Ascending aorta (tissue), 2 donors: ENCODE results near the gene CD34. TPM values are rescaled to one million over a fixed set of nuclear protein-coding genes. Genes with fewer than 3 reads are reported as not detected.

ENCODE experiments used
- DNase-seq, 2 donors: peaks; one replicate each; pipeline ENCODE4 v3.0.0-alpha.2; 2019; ENCODE audit warnings: low spot score in 2 of 2
- H3K27ac ChIP-seq, 2 donors: fragments of 200-600 bp; sonication (generic); one replicate each; pipeline ENCODE4 v1.5.1; 2016 to 2017; ENCODE audit warnings: mild to moderate bottlenecking in 1 of 2
- H3K27me3 ChIP-seq: fragments of 200-600 bp; sonication (generic); one replicate; pipeline ENCODE4 v1.5.1; 2017
- H3K36me3 ChIP-seq, 2 donors: fragments of 200-600 bp; sonication (generic); one replicate each; pipeline ENCODE4 v1.5.1; 2016
- H3K4me1 ChIP-seq, 2 donors: fragments of 200-600 bp; sonication (generic); one replicate each; pipeline ENCODE4 v1.5.1; 2016 to 2017; ENCODE audit warnings: mild to moderate bottlenecking in 1 of 2
- H3K4me3 ChIP-seq, 2 donors: fragments of 200-600 bp; sonication (generic); one replicate each; pipeline ENCODE4 v1.5.1; 2016 to 2017; ENCODE audit warnings: mild to moderate bottlenecking in 1 of 2
- H3K9me3 ChIP-seq, 2 donors: fragments of 200-600 bp; sonication (generic); one replicate each; pipeline ENCODE4 v1.5.1; 2016
- intact Hi-C: fragments of 100-400 bp; cut with DNase I; formaldehyde crosslinking; loops from one replicate; pipeline ENCODE4 v1.15.1; 2023
- total RNA-seq: library from RNA; depleted of rRNA; stranded (reverse); fragments of >200 nt; gene quantifications from one replicate; pipeline ENCODE4 v1.1.0, GENCODE V29; 2016
- TF ChIP-seq, protein P1 (sequence below), 3 experiments: fragments of 200-600 bp in 2 of 3; fragments of 450-650 bp in 1 of 3; sonication (generic) in 2 of 3; IDR thresholded peaks; one replicate each; pipeline ENCODE4 v1.5.1; 2016 to 2019; ENCODE audit warnings: antibody characterized with exemption in 3 of 3, mild to moderate bottlenecking in 1 of 3, moderate library complexity in 1 of 3

CD34 gene
- total RNA-seq, 1 donor from 2014 or later = 142 TPM

DNA sequence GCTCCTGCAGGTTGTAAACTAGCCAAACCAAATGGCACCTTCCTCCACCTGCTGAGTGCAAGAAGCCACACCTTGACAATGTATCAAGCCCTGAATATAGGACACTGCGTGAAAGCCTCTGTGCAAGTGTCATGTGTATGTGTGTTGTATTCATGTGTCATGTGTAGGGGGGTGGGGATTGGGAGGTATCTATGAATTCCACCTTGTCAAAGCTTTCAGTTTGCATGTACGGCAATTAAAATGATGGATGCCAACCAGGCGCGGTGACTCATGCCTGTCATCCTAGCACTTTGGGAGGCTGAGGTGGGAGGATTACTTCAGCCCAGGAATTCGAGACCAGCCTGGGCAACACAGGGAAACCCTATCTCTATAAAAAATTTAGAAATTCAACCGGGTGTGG lies 19.8 kb downstream of the CD34 start:
- Histone ChIP-seq H3K4me3 (no peak overlapping the region), H3K9me3 (no peaks in the 10 kb centered on the region), H3K27me3 (no peaks in the 10 kb centered on the region), H3K36me3 (peaks cover 0 to 14% of the 10 kb centered on the region in 2 donors), H3K4me1 (peaks cover 21 to 37% of the 10 kb centered on the region in 2 donors), H3K27ac (peak overlapping the region; percentile 88 to 90)
- DNase-seq = peak in 1 of 2 donors; percentile 64
- intact Hi-C loops = no loop called here
- TF ChIP-seq, protein P1, sequence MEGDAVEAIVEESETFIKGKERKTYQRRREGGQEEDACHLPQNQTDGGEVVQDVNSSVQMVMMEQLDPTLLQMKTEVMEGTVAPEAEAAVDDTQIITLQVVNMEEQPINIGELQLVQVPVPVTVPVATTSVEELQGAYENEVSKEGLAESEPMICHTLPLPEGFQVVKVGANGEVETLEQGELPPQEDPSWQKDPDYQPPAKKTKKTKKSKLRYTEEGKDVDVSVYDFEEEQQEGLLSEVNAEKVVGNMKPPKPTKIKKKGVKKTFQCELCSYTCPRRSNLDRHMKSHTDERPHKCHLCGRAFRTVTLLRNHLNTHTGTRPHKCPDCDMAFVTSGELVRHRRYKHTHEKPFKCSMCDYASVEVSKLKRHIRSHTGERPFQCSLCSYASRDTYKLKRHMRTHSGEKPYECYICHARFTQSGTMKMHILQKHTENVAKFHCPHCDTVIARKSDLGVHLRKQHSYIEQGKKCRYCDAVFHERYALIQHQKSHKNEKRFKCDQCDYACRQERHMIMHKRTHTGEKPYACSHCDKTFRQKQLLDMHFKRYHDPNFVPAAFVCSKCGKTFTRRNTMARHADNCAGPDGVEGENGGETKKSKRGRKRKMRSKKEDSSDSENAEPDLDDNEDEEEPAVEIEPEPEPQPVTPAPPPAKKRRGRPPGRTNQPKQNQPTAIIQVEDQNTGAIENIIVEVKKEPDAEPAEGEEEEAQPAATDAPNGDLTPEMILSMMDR (IDR thresholded peaks at IDR 0.05) = no peak

DNA sequence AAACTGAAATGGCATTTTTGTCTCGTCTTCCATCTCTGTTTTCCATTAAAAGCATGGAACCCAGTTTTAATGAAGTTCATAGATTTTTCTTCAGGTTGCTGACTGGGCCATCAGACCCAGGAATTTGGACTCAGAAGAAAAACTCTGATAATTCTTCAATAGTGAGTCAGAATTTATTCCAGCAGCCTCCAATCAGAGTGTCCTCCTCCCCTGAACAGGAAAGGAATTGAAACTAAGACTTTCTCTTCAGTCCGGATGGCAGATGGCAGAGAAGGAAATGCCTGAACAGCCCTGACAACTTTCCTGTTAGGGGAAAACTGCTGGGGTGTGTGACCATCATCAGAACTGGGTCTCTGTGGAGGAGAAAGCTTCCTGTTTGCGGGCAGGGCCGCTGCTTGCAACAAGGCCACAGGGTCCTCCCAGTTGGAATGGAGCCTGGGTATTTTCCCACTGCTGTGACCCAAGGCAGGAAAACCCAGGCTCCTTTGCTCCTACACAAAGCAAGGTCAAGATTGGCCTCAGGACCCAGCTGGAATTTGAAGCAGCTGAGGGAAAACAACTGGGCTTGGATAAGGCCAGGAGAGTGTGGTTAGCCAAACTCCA lies 20.7 kb downstream of the CD34 start:
- peak in 1 of 2 donors; percentile 89 for DNase-seq
- Histone ChIP-seq H3K27ac (peak overlapping the region; percentile 88 to 90), H3K27me3 (no peaks in the 10 kb centered on the region), H3K9me3 (no peaks in the 10 kb centered on the region), H3K36me3 (peaks cover 0 to 6% of the 10 kb centered on the region in 2 donors), H3K4me3 (peak overlapping the region in 1 of 2 donors; percentile 43), H3K4me1 (peaks cover 21 to 43% of the 10 kb centered on the region in 2 donors)
- TF ChIP-seq, protein P1 (IDR thresholded peaks at IDR 0.05) = no peak
- intact Hi-C loops = no loop called here

DNA sequence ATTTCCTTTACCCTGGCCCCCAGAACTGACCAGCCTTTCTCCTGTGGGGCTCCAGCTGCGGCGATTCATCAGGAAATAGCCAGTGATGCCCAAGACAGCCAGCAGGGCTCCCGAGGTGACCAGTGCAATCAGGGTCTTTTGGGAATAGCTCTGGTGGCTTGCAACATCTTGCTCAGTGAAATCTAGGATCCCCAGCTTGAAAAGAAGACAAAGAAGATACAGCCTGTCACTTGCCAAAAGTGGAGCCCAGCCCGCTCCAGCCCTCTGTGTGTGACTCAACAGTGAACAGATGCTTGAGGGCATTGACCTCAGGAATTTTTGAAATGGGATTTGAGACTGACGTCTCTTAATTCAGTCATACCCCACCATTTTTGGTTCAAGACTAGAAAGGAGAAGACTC lies 22.3 kb downstream of the CD34 start:
- TF ChIP-seq, protein P1 (IDR thresholded peaks at IDR 0.05) = peak in 1 of 3 experiments; percentile 6
- intact Hi-C loops = no loop called here
- H3K9me3 ChIP-seq = no peaks in the 10 kb centered on the region
- peak in 1 of 2 donors; percentile 63 for DNase-seq
- no peaks in the 10 kb centered on the region for H3K27me3 ChIP-seq
- H3K27ac ChIP-seq = peak overlapping the region; percentile 88 to 90
- peaks cover 21 to 44% of the 10 kb centered on the region in 2 donors for H3K4me1 ChIP-seq
- no peak overlapping the region for H3K4me3 ChIP-seq
- H3K36me3 ChIP-seq = no peaks in the 10 kb centered on the region

DNA sequence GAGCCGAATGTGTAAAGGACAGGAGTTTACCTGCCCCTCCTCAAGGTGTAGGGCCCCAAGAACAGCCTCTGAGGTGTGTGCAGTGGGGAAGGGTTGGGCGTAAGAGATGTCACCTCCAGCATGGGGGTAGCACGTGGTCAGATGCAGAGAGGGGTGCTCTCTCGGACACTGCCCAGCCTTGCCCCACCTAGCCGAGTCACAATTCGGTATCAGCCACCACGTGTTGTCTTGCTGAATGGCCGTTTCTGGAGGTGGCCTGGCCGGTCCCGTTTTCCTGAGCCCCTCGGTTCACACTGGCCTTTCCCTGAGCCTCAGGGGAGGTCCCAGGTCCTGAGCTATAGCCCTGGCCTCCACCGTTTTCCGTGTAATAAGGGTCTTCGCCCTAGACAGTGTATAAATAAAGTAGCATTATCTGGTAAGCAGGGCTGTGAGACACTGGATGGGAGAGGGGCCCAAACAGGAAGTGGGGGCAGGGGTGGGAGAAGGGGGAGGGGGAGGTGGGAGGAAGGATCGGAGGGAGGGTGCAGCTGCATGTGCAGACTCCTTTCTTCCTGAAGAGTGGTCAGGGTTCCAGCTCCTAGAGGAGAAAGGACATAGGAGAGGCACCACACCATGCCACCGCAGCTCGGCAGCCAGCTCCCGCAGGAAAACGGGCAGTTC lies 23.3 kb downstream of the CD34 start:
- peak in 1 of 2 donors; percentile 53 for DNase-seq
- H3K9me3 ChIP-seq = no peaks in the 10 kb centered on the region
- no peaks in the 10 kb centered on the region for H3K36me3 ChIP-seq
- peaks cover 21 to 44% of the 10 kb centered on the region in 2 donors for H3K4me1 ChIP-seq
- H3K4me3 ChIP-seq = no peak overlapping the region
- peak overlapping the region; percentile 88 to 90 for H3K27ac ChIP-seq
- TF ChIP-seq, protein P1 (IDR thresholded peaks at IDR 0.05) = no peak
- H3K27me3 ChIP-seq = no peaks in the 10 kb centered on the region
- intact Hi-C loops = no loop called here

DNA sequence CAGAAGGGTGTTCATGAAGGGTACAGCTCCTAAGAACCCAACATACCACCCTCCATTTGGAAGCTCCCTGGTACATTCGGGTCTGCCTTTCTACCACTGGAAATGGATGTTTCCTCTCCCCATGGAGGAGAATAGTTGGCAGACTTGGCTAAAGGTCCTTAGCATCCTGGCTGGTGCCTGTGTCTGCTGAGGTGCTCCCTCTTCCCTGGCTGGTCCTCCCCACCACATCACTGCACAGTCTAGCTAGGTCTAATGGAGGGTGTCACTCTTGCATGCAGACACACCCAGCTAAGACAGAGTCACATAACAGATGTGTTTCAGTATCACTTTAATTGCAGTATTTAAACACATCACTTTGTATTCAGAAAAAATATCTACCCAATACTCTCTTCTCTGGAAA lies 24.7 kb downstream of the CD34 start:
- Histone ChIP-seq H3K4me3 (no peak overlapping the region), H3K27ac (peak overlapping the region; percentile 1 to 57), H3K36me3 (no peaks in the 10 kb centered on the region), H3K4me1 (peaks cover 16 to 35% of the 10 kb centered on the region in 2 donors), H3K27me3 (no peaks in the 10 kb centered on the region), H3K9me3 (no peaks in the 10 kb centered on the region)
- intact Hi-C loops = no loop called here
- DNase-seq = no peak
- TF ChIP-seq, protein P1 (IDR thresholded peaks at IDR 0.05) = no peak
